Trophoblast cell (in vitro differentiated cells and primary cell): Measurements from ENCODE around the gene C1QTNF8.
A peak's percentile ranks its signal among the peaks of the same experiment; 100 is the strongest.

Experiments used
- DNase-seq, 2 donors: peaks; one replicate each; pipeline ENCODE4 v3.0.0-alpha.2; 2016
- H2AFZ ChIP-seq: 2 replicates; pipeline ENCODE4 v1.6.1; 2013; ENCODE audit warnings: low read length, moderate library complexity, mild to moderate bottlenecking; ENCODE audit not compliant: insufficient read depth, poor library complexity
- H2AK5ac ChIP-seq: 2 replicates; pipeline ENCODE4 v1.6.1; 2013; ENCODE audit warnings: mild to moderate bottlenecking, low read length
- H2BK120ac ChIP-seq: 2 replicates; pipeline ENCODE4 v1.6.1; 2013; ENCODE audit warnings: low read length, mild to moderate bottlenecking, moderate library complexity; ENCODE audit not compliant: insufficient read depth, poor library complexity
- H2BK12ac ChIP-seq: 2 replicates; pipeline ENCODE4 v1.6.1; 2013; ENCODE audit warnings: mild to moderate bottlenecking, low read length, moderate library complexity
- H2BK5ac ChIP-seq: 2 replicates; pipeline ENCODE4 v1.6.1; 2013; ENCODE audit warnings: low read length, low read depth, moderate library complexity, mild to moderate bottlenecking; ENCODE audit not compliant: poor library complexity
- H3K14ac ChIP-seq: 2 replicates; pipeline ENCODE4 v1.6.1; 2013; ENCODE audit warnings: mild to moderate bottlenecking, low read length
- H3K18ac ChIP-seq: 2 replicates; pipeline ENCODE4 v1.6.1; 2013; ENCODE audit warnings: mild to moderate bottlenecking, low read length
- H3K23ac ChIP-seq: 2 replicates; pipeline ENCODE4 v1.6.1; 2013; ENCODE audit warnings: low read length
- H3K27ac ChIP-seq: 2 replicates; pipeline ENCODE4 v1.5.1; 2013; ENCODE audit warnings: low read depth, mild to moderate bottlenecking, inconsistent platforms, low read length, moderate library complexity
- H3K27me3 ChIP-seq: 2 replicates; pipeline ENCODE4 v1.6.1; 2013; ENCODE audit warnings: inconsistent platforms, mild to moderate bottlenecking, low read length, moderate library complexity; ENCODE audit not compliant: insufficient read depth
- H3K36me3 ChIP-seq, 2 experiments: 1 replicate in 1 of 2; 2 replicates in 1 of 2; pipeline ENCODE4 v1.6.1; 2013; ENCODE audit warnings: low read length in 2 of 2, mild to moderate bottlenecking in 2 of 2, moderate library complexity in 1 of 2; ENCODE audit not compliant: insufficient read depth in 2 of 2, control insufficient read depth in 1 of 2
- H3K4ac ChIP-seq: 2 replicates; pipeline ENCODE4 v1.6.1; 2013; ENCODE audit warnings: low read depth, mild to moderate bottlenecking, low read length, moderate library complexity
- H3K4me1 ChIP-seq, 2 experiments: 1 replicate in 1 of 2; 2 replicates in 1 of 2; pipeline ENCODE4 v1.6.1; 2013; ENCODE audit warnings: low read length in 2 of 2, mild to moderate bottlenecking in 2 of 2, moderate library complexity in 1 of 2; ENCODE audit not compliant: insufficient read depth in 2 of 2, control insufficient read depth in 1 of 2
- H3K4me2 ChIP-seq: 2 replicates; pipeline ENCODE4 v1.6.1; 2013; ENCODE audit warnings: inconsistent platforms, mild to moderate bottlenecking, low read length, moderate library complexity
- H3K4me3 ChIP-seq: 2 replicates; pipeline ENCODE4 v1.5.1; 2013; ENCODE audit warnings: mild to moderate bottlenecking, low read depth, low read length, inconsistent platforms
- H3K79me1 ChIP-seq: one replicate; pipeline ENCODE4 v1.6.1; 2013; ENCODE audit warnings: low read length
- H3K79me2 ChIP-seq: 2 replicates; pipeline ENCODE4 v1.6.1; 2013; ENCODE audit warnings: low read length, mild to moderate bottlenecking; ENCODE audit not compliant: control insufficient read depth, insufficient read depth, poor library complexity
- H3K9ac ChIP-seq: 2 replicates; pipeline ENCODE4 v1.6.1; 2013; ENCODE audit warnings: mild to moderate bottlenecking, low read length
- H3K9me3 ChIP-seq: 2 replicates; pipeline ENCODE4 v1.6.1; 2013; ENCODE audit warnings: low read depth, mild to moderate bottlenecking, control low read depth, inconsistent platforms, low read length; ENCODE audit not compliant: insufficient read depth
- H4K12ac ChIP-seq: 2 replicates; pipeline ENCODE4 v1.6.1; 2013; ENCODE audit warnings: low read depth, mild to moderate bottlenecking, low read length, moderate library complexity
- H4K8ac ChIP-seq: 2 replicates; pipeline ENCODE4 v1.6.1; 2013; ENCODE audit warnings: low read depth, mild to moderate bottlenecking, low read length, moderate library complexity
- H4K91ac ChIP-seq: one replicate; pipeline ENCODE4 v1.6.1; 2013; ENCODE audit warnings: low read depth, mild to moderate bottlenecking, low read length, moderate library complexity
- WGBS: extraction: QIAGEN DNeasy Blood & Tissue Kit; methylation state at CpG from one replicate; pipeline ENCODE4 v1.1.7; 2013; ENCODE audit warnings: missing lambda C conversion rate; ENCODE audit not compliant: insufficient read length, insufficient coverage; ENCODE audit errors: extremely low coverage; 5-methylcytosine and 5-hydroxymethylcytosine counted together

The C1QTNF8 gene

DNA sequence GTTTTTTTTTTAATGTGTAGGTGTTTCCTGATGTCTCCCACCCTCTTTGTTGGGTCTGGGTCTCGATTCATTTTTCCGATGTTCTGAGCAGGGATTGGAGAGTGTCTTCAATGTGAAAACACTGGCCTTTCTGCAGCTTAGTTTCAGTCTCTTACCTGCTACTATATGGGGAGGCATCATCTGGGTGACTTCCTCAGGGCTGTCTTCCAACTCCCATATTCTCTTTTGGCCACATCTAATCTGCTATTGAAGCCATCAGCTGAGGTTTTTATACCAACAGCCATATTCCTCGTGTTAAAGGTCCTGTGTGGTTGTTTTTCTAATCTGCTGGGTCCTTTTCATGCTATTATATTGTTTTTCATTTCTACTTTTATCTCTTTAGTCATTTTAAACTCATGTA, 36.7 kb downstream of the C1QTNF8 start:
- Histone ChIP-seq H2BK12ac (no peak overlapping the region), H4K12ac (no peak overlapping the region), H4K8ac (no peak overlapping the region), H2AFZ (no peak overlapping the region), H3K18ac (no peak overlapping the region), H3K4ac (no peak overlapping the region), H2AK5ac (no peak overlapping the region), H3K79me2 (no peaks in the 10 kb centered on the region), H3K23ac (no peak overlapping the region), H2BK5ac (no peak overlapping the region), H3K4me2 (no peak overlapping the region), H3K79me1 (no peaks in the 10 kb centered on the region), H2BK120ac (no peak overlapping the region), H3K14ac (no peak overlapping the region), H3K9me3 (peaks cover 9% of the 10 kb centered on the region), H4K91ac (no peak overlapping the region), H3K27ac (no peak overlapping the region), H3K27me3 (no peaks in the 10 kb centered on the region), H3K4me1 (no peaks in the 10 kb centered on the region), H3K4me3 (no peak overlapping the region), H3K9ac (no peak overlapping the region), H3K36me3 (no peaks in the 10 kb centered on the region)
- whole genome bisulfite sequencing: no CpG with 5 or more reads among the region's 3 CpGs
- DNase-seq: no peak

- Histone ChIP-seq H2AFZ (no peak overlapping the region), H2BK12ac (no peak overlapping the region), H3K79me1 (no peaks in the 10 kb centered on the region), H3K27me3 (no peaks in the 10 kb centered on the region), H2BK5ac (no peak overlapping the region), H4K8ac (no peak overlapping the region), H3K9me3 (peaks cover 8% of the 10 kb centered on the region), H4K91ac (no peak overlapping the region), H3K14ac (no peak overlapping the region), H2BK120ac (no peak overlapping the region), H4K12ac (no peak overlapping the region), H3K23ac (no peak overlapping the region), H2AK5ac (no peak overlapping the region), H3K4me1 (no peaks in the 10 kb centered on the region), H3K27ac (no peak overlapping the region), H3K79me2 (no peaks in the 10 kb centered on the region), H3K9ac (no peak overlapping the region), H3K36me3 (no peaks in the 10 kb centered on the region), H3K4me2 (no peak overlapping the region), H3K4ac (no peak overlapping the region), H3K4me3 (no peak overlapping the region), H3K18ac (no peak overlapping the region)
- DNase-seq: no peak
- no CpG with 5 or more reads among the region's 14 CpGs for WGBS
These were observed 37.8 kb downstream of the C1QTNF8 start for GRCh38 chr16:1058216-1058615.

GRCh38 chr16:1057252-1057932, 38.7 kb downstream of the C1QTNF8 start:
- Histone ChIP-seq H2AK5ac (no peak overlapping the region), H3K4me1 (no peaks in the 10 kb centered on the region), H3K18ac (no peak overlapping the region), H3K36me3 (no peaks in the 10 kb centered on the region), H3K27ac (no peak overlapping the region), H3K79me1 (no peaks in the 10 kb centered on the region), H3K14ac (no peak overlapping the region), H2BK5ac (no peak overlapping the region), H2BK12ac (no peak overlapping the region), H4K8ac (no peak overlapping the region), H3K4me3 (no peak overlapping the region), H3K23ac (no peak overlapping the region), H3K4ac (no peak overlapping the region), H3K9ac (no peak overlapping the region), H2BK120ac (no peak overlapping the region), H3K27me3 (no peaks in the 10 kb centered on the region), H3K79me2 (no peaks in the 10 kb centered on the region), H4K91ac (no peak overlapping the region), H3K4me2 (no peak overlapping the region), H2AFZ (no peak overlapping the region), H4K12ac (no peak overlapping the region), H3K9me3 (peaks cover 8% of the 10 kb centered on the region)
- peak in 1 of 2 donors; percentile 42 for DNase-seq
- whole genome bisulfite sequencing: no CpG with 5 or more reads among the region's 33 CpGs

GRCh38 chr16:1056196-1056595, 39.8 kb downstream of the C1QTNF8 start:
- H3K79me2 ChIP-seq: no peaks in the 10 kb centered on the region
- no peak overlapping the region for H4K91ac ChIP-seq
- no peaks in the 10 kb centered on the region for H3K27me3 ChIP-seq
- H3K23ac ChIP-seq: no peak overlapping the region
- no peaks in the 10 kb centered on the region for H3K79me1 ChIP-seq
- no peak overlapping the region for H3K14ac ChIP-seq
- no peak overlapping the region for H4K12ac ChIP-seq
- H2AK5ac ChIP-seq: no peak overlapping the region
- H2BK5ac ChIP-seq: no peak overlapping the region
- no peak overlapping the region for H3K4me3 ChIP-seq
- WGBS: no CpG with 5 or more reads among the region's 8 CpGs
- no peak overlapping the region for H4K8ac ChIP-seq
- H3K4ac ChIP-seq: no peak overlapping the region
- DNase-seq: no peak
- no peak overlapping the region for H3K27ac ChIP-seq
- no peak overlapping the region for H3K9ac ChIP-seq
- H2AFZ ChIP-seq: no peak overlapping the region
- no peak overlapping the region for H2BK120ac ChIP-seq
- no peak overlapping the region for H3K4me2 ChIP-seq
- no peaks in the 10 kb centered on the region for H3K36me3 ChIP-seq
- H2BK12ac ChIP-seq: no peak overlapping the region
- no peak overlapping the region for H3K18ac ChIP-seq
- H3K9me3 ChIP-seq: peaks cover 8% of the 10 kb centered on the region
- no peaks in the 10 kb centered on the region for H3K4me1 ChIP-seq
